ENCODE measurements around the gene TCF12.

The TCF12 gene

DNA sequence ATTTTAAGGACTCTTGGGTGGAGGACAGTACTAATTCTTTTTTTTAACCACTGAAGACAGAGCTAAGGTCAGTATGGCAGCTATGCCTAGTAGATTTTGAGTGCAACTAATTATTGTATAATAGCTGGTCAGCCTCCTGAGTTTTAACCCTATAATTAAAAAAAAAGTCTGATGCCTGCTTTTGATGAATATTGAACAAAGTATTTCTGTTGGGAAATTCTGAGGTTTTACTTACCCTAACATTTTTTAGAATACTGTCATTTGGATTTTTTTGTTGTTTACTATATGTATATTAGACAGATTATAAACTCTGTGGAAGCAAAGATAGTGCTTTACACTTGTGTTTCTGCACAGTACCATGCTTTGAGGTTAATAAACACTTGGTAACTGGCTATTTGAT, 20.8 kb downstream of the TCF12 start:
- DNase-seq (ENCODE audit: low spot score), result no peak
- TF ChIP-seq, protein P1, sequence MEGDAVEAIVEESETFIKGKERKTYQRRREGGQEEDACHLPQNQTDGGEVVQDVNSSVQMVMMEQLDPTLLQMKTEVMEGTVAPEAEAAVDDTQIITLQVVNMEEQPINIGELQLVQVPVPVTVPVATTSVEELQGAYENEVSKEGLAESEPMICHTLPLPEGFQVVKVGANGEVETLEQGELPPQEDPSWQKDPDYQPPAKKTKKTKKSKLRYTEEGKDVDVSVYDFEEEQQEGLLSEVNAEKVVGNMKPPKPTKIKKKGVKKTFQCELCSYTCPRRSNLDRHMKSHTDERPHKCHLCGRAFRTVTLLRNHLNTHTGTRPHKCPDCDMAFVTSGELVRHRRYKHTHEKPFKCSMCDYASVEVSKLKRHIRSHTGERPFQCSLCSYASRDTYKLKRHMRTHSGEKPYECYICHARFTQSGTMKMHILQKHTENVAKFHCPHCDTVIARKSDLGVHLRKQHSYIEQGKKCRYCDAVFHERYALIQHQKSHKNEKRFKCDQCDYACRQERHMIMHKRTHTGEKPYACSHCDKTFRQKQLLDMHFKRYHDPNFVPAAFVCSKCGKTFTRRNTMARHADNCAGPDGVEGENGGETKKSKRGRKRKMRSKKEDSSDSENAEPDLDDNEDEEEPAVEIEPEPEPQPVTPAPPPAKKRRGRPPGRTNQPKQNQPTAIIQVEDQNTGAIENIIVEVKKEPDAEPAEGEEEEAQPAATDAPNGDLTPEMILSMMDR (IDR thresholded peaks at IDR 0.05; ENCODE audit: borderline replicate concordance, control extremely low read depth, extremely low read depth, insufficient read depth, missing control alignments), result no peak
- in situ Hi-C loops (cut with MboI; ENCODE audit: low sequenced_read_pairs, unreplicated experiment), result no loop called here

DNA sequence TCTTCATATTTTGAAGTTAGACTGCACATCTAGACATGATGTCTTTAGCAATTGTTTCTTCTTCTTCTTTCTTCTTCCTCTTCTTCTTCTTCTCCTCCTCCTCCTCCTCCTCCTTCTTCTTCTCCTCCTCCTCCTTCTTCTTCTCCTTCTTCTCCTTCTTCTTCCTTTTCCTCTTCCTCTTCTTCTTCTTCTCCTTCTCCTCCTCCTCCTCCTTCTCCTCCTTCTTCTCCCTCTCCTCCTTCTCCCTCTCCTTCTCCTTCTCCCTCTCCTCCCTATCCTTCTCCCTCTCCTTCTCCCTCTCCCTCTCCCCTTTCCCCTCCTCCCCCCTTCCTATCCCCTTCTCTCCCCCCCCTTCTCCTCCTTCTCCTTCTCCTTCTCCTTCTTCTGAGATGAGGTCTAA, 21.9 kb downstream of the TCF12 start:
- in situ Hi-C loops (cut with MboI; ENCODE audit: low sequenced_read_pairs, unreplicated experiment), result no loop called here
- DNase-seq (ENCODE audit: low spot score), result no peak
- TF ChIP-seq, protein P1 (IDR thresholded peaks at IDR 0.05; ENCODE audit: borderline replicate concordance, control extremely low read depth, extremely low read depth, insufficient read depth, missing control alignments), result no peak

DNA sequence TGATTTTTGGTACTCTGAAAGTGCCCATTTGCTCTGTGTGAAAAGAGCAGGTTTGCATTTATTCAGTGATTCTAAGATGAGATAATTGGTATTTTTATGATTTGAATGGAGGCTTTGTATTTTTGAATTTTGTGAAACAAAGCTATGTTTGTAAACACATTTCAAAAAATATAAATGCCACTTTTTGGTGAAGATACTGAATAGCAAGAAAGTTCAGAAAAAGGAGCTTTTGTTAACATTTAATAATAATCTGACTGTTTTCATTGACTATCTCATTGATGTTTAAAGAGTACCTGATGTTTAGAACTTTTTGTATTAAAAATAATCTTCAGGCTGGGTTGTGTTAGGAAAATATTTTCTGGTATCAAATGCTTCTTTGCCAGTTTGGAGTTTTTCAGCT, 23.7 kb downstream of the TCF12 start:
- DNase-seq (ENCODE audit: low spot score), result no peak
- TF ChIP-seq, protein P1 (IDR thresholded peaks at IDR 0.05; ENCODE audit: borderline replicate concordance, control extremely low read depth, extremely low read depth, insufficient read depth, missing control alignments), result no peak
- in situ Hi-C loops (cut with MboI; ENCODE audit: low sequenced_read_pairs, unreplicated experiment), result no loop called here

DNA sequence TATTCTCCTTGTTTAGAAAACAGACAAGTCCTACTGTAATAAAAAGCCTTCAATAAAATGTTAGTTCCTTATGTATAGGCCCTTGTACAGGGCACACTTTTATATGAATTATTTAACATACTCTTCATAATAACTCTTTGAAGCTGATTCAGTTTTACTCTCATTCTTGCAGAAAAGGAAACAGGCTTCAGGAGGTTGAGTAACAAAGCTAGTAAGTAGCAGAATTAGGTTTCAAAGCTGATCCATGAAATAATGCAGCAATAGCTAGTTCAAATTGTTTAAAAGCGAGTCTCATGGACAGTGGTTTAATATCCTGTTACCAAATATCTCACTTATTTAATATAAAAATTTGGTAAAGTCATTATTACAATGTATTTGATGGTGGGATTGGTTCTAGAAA, 25.0 kb downstream of the TCF12 start:
- in situ Hi-C loops (cut with MboI; ENCODE audit: low sequenced_read_pairs, unreplicated experiment), result no loop called here
- DNase-seq (ENCODE audit: low spot score), result no peak
- TF ChIP-seq, protein P1 (IDR thresholded peaks at IDR 0.05; ENCODE audit: borderline replicate concordance, control extremely low read depth, extremely low read depth, insufficient read depth, missing control alignments), result no peak

DNA sequence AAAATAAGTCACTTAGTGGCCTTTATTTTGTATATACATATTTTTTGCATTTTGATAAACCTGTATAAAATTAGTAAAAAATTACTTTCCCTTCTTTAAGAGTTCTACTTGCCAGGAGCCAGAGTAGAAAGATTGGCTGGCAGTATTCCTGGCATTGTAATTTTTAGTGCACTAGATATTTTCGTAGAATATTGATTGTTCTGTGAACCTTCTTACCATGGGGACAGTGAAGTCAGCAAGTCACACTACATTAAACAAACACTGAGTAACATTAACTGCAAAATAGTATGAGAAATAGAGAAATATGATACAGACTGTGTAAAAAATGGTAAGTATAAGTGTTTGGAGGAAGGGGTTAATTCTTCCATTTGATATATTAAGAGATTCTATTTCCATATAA, 26.0 kb downstream of the TCF12 start:
- no peak for DNase-seq (ENCODE audit: low spot score)
- TF ChIP-seq, protein P1 (IDR thresholded peaks at IDR 0.05; ENCODE audit: borderline replicate concordance, control extremely low read depth, extremely low read depth, insufficient read depth, missing control alignments), result no peak
- in situ Hi-C loops (cut with MboI; ENCODE audit: low sequenced_read_pairs, unreplicated experiment), result no loop called here

DNA sequence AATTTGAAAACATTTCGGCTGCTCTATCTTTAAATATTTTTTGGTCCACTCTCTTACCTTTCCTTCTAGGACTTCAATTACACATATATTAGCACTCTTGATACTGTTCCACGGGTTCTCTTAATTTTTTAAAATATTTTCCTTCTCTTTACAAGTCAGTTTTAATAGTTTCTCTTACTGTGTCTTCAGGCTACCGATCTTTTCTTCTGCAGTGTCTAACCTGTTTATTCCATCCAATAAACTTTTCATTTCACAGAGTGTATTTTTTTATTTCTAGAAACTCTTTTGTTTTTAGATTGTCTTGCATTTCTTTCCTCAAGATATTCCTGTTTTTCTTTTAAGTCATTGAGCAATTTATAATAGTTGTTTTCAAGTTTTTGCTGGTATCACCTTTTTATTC, 27.7 kb downstream of the TCF12 start:
- TF ChIP-seq, protein P1 (IDR thresholded peaks at IDR 0.05; ENCODE audit: borderline replicate concordance, control extremely low read depth, extremely low read depth, insufficient read depth, missing control alignments), result no peak
- no peak for DNase-seq (ENCODE audit: low spot score)
- in situ Hi-C loops (cut with MboI; ENCODE audit: low sequenced_read_pairs, unreplicated experiment), result no loop called here
